HEK293 (cell line): ENCODE results near the gene RBM20.

Experiments used
- CTCF ChIA-PET: fragments of 350-600 bp; formaldehyde crosslinking; extraction: SDS; loops from one replicate; lab custom pipeline; 2021; ENCODE audit warnings: antibody characterized with exemption; lab: Yijun Ruan, JAX
- POLR2A ChIA-PET: fragments of 300-600 bp; formaldehyde crosslinking; extraction: SDS; loops from one replicate; lab custom pipeline; 2020; ENCODE audit warnings: antibody characterized with exemption, inconsistent platforms; lab: Yijun Ruan, JAX
- H3K27ac ChIP-seq: fragments of 200-500 bp; sonication (Bioruptor generic); 2 replicates; pipeline ENCODE4 v1.5.1; 2014; ENCODE audit warnings: low read depth, low read length, control low read depth, inconsistent platforms; ENCODE audit errors: extremely low read depth
- H3K36me3 ChIP-seq, 2 experiments: fragments of 200-500 bp in 1 of 2; sonication (Bioruptor generic) in 1 of 2; 1 replicate in 1 of 2; 2 replicates in 1 of 2; pipeline ENCODE4 v1.5.1; 2014 to 2017; ENCODE audit warnings: inconsistent platforms in 2 of 2, low read length in 2 of 2; ENCODE audit not compliant: control insufficient read depth in 2 of 2, insufficient read depth in 1 of 2
- H3K4me1 ChIP-seq: fragments of 200-500 bp; sonication (Bioruptor generic); 2 replicates; pipeline ENCODE4 v1.5.1; 2014; ENCODE audit warnings: mild to moderate bottlenecking, low read length, inconsistent platforms; ENCODE audit not compliant: control insufficient read depth, insufficient read depth
- H3K4me3 ChIP-seq: 2 replicates; pipeline ENCODE4 v1.5.1; 2011; ENCODE audit warnings: low read depth, mild to moderate bottlenecking, control low read depth, low read length, moderate library complexity
- H3K9me3 ChIP-seq: fragments of 200-500 bp; sonication (Bioruptor generic); 2 replicates; pipeline ENCODE4 v1.5.1; 2014; ENCODE audit warnings: low read depth, low read length, inconsistent platforms; ENCODE audit not compliant: control insufficient read depth, insufficient read depth
- HOXC10 ChIP-seq: sonication (generic); formaldehyde crosslinking; IDR thresholded peaks from 2 replicates; pipeline ENCODE4 v1.8.1; 2023; ENCODE audit warnings: mild to moderate bottlenecking, missing genetic modification reagents
- KLF1 ChIP-seq: fragments of 450-650 bp; formaldehyde crosslinking; IDR thresholded peaks from 2 replicates; pipeline ENCODE4 v1.5.1; 2016; ENCODE audit warnings: missing biosample characterization, missing genetic modification characterization
- KLF10 ChIP-seq: fragments of 450-650 bp; IDR thresholded peaks from 2 replicates; pipeline ENCODE4 v1.5.1; 2018; ENCODE audit warnings: missing biosample characterization, mild to moderate bottlenecking, missing genetic modification characterization
- KLF9 ChIP-seq: fragments of 450-650 bp; formaldehyde crosslinking; IDR thresholded peaks from 2 replicates; pipeline ENCODE4 v1.5.1; 2016; ENCODE audit warnings: missing biosample characterization, missing genetic modification characterization, low read depth
- TRIM28 ChIP-seq: IDR thresholded peaks from 2 replicates; pipeline ENCODE4 v1.6.1; 2011; ENCODE audit warnings: low read length, control low read depth, borderline replicate concordance
- YY2 ChIP-seq: fragments of 450-650 bp; formaldehyde crosslinking; IDR thresholded peaks from 2 replicates; pipeline ENCODE4 v1.5.1; 2016; ENCODE audit warnings: missing biosample characterization, missing genetic modification characterization
- ZBTB17 ChIP-seq: fragments of 450-650 bp; formaldehyde crosslinking; IDR thresholded peaks from 2 replicates; pipeline ENCODE4 v1.5.1; 2016; ENCODE audit warnings: missing biosample characterization, missing genetic modification characterization
- ZBTB21 ChIP-seq: fragments of 450-650 bp; formaldehyde crosslinking; IDR thresholded peaks from 2 replicates; pipeline ENCODE4 v1.5.1; 2017; ENCODE audit warnings: missing biosample characterization, missing genetic modification characterization
- ZFP37 ChIP-seq: fragments of 450-650 bp; formaldehyde crosslinking; IDR thresholded peaks from 2 replicates; pipeline ENCODE4 v1.5.1; 2016; ENCODE audit warnings: missing biosample characterization, missing genetic modification characterization
- ZFP41 ChIP-seq: fragments of 450-650 bp; formaldehyde crosslinking; IDR thresholded peaks from 2 replicates; pipeline ENCODE4 v1.5.1; 2016; ENCODE audit warnings: missing biosample characterization, missing genetic modification characterization, borderline replicate concordance
- ZNF138 ChIP-seq: fragments of 450-650 bp; formaldehyde crosslinking; IDR thresholded peaks from 2 replicates; pipeline ENCODE4 v1.5.1; 2016; ENCODE audit warnings: missing biosample characterization, missing genetic modification characterization, borderline replicate concordance
- ZNF140 ChIP-seq: fragments of 450-650 bp; formaldehyde crosslinking; IDR thresholded peaks from 2 replicates; pipeline ENCODE4 v1.5.1; 2016; ENCODE audit warnings: missing biosample characterization, missing genetic modification characterization
- ZNF16 ChIP-seq: fragments of 450-650 bp; formaldehyde crosslinking; IDR thresholded peaks from 2 replicates; pipeline ENCODE4 v1.5.1; 2016; ENCODE audit warnings: low read depth, missing biosample characterization, missing genetic modification characterization
- ZNF169 ChIP-seq: fragments of 450-650 bp; formaldehyde crosslinking; IDR thresholded peaks from 2 replicates; pipeline ENCODE4 v1.5.1; 2016; ENCODE audit warnings: missing biosample characterization, missing genetic modification characterization
- ZNF23 ChIP-seq: fragments of 450-650 bp; formaldehyde crosslinking; IDR thresholded peaks from 2 replicates; pipeline ENCODE4 v1.5.1; 2016; ENCODE audit warnings: missing biosample characterization, missing genetic modification characterization, borderline replicate concordance
- ZNF366 ChIP-seq: fragments of 450-650 bp; formaldehyde crosslinking; conservative IDR thresholded peaks from 2 replicates; pipeline ENCODE4 v1.5.1; 2016; ENCODE audit warnings: missing biosample characterization, missing genetic modification characterization
- ZNF530 ChIP-seq: fragments of 450-650 bp; formaldehyde crosslinking; IDR thresholded peaks from 2 replicates; pipeline ENCODE4 v1.5.1; 2016; ENCODE audit warnings: low read depth, missing biosample characterization, missing genetic modification characterization
- ZNF623 ChIP-seq: fragments of 450-650 bp; formaldehyde crosslinking; IDR thresholded peaks from 2 replicates; pipeline ENCODE4 v1.5.1; 2016; ENCODE audit warnings: missing biosample characterization, missing genetic modification characterization
- ZNF670 ChIP-seq: fragments of 450-650 bp; formaldehyde crosslinking; IDR thresholded peaks from 2 replicates; pipeline ENCODE4 v1.5.1; 2016; ENCODE audit warnings: missing biosample characterization, missing genetic modification characterization, low read depth
- ZSCAN23 ChIP-seq: fragments of 450-650 bp; formaldehyde crosslinking; IDR thresholded peaks from 2 replicates; pipeline ENCODE4 v1.5.1; 2016; ENCODE audit warnings: missing biosample characterization, missing genetic modification characterization
- TF ChIP-seq, protein P1 (sequence below): fragments of 450-650 bp; IDR thresholded peaks from 2 replicates; pipeline ENCODE4 v1.5.1; 2018; ENCODE audit warnings: missing biosample characterization, mild to moderate bottlenecking, missing genetic modification characterization
- TF ChIP-seq, protein P2 (sequence below): fragments of 450-650 bp; formaldehyde crosslinking; IDR thresholded peaks from 2 replicates; pipeline ENCODE4 v1.5.1; 2016; ENCODE audit warnings: missing biosample characterization, missing genetic modification characterization, borderline replicate concordance
- TF ChIP-seq, protein P3 (sequence below): fragments of 450-650 bp; formaldehyde crosslinking; IDR thresholded peaks from 2 replicates; pipeline ENCODE4 v1.5.1; 2016; ENCODE audit warnings: missing biosample characterization, missing genetic modification characterization, low read depth
- TF ChIP-seq, protein P4 (sequence below): fragments of 450-650 bp; formaldehyde crosslinking; IDR thresholded peaks from 2 replicates; pipeline ENCODE4 v1.5.1; 2016; ENCODE audit warnings: missing biosample characterization, missing genetic modification characterization
- TF ChIP-seq, protein P5 (sequence below): fragments of 450-650 bp; formaldehyde crosslinking; IDR thresholded peaks from 2 replicates; pipeline ENCODE4 v1.5.1; 2016; ENCODE audit warnings: missing biosample characterization, missing genetic modification characterization

RBM20 gene

DNA sequence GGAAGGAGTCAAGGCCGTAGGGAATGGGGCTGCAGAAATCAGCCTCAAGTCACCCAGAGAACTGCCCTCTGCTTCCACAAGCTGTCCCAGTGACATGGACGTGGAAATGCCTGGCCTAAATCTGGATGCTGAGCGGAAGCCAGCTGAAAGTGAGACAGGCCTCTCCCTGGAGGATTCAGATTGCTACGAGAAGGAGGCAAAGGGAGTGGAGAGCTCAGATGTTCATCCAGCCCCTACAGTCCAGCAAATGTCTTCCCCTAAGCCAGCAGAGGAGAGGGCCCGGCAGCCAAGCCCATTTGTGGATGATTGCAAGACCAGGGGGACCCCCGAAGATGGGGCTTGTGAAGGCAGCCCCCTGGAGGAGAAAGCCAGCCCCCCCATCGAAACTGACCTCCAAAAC is 177.4 kb downstream of the RBM20 start:
- ChIA-PET CTCF (interaction anchor here (0.7 kb wide), 1 partner anchor 73 kb away, joined by 3 read pairs; no protein-coding TSS in a partner anchor), POLR2A (no interaction called here)
- H3K4me1 ChIP-seq: peaks cover 4% of the 10 kb centered on the region; the same call in 1 of the 2 replicates
- H3K36me3 ChIP-seq: peaks cover 4 to 13% of the 10 kb centered on the region in 2 experiments
- H3K27ac ChIP-seq: no peak overlapping the region
- H3K9me3 ChIP-seq: no peaks in the 10 kb centered on the region
- H3K4me3 ChIP-seq: no peak overlapping the region
- TF ChIP-seq, protein P1, sequence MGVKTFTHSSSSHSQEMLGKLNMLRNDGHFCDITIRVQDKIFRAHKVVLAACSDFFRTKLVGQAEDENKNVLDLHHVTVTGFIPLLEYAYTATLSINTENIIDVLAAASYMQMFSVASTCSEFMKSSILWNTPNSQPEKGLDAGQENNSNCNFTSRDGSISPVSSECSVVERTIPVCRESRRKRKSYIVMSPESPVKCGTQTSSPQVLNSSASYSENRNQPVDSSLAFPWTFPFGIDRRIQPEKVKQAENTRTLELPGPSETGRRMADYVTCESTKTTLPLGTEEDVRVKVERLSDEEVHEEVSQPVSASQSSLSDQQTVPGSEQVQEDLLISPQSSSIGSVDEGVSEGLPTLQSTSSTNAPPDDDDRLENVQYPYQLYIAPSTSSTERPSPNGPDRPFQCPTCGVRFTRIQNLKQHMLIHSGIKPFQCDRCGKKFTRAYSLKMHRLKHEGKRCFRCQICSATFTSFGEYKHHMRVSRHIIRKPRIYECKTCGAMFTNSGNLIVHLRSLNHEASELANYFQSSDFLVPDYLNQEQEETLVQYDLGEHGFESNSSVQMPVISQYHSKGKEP (tag by site-specific recombination): no peak
- TF ChIP-seq ZNF169 (tag by site-specific recombination): no peak
- no peak for TF ChIP-seq HOXC10
- no peak for TF ChIP-seq ZNF16 (tag by site-specific recombination)
- TF ChIP-seq, protein P2, sequence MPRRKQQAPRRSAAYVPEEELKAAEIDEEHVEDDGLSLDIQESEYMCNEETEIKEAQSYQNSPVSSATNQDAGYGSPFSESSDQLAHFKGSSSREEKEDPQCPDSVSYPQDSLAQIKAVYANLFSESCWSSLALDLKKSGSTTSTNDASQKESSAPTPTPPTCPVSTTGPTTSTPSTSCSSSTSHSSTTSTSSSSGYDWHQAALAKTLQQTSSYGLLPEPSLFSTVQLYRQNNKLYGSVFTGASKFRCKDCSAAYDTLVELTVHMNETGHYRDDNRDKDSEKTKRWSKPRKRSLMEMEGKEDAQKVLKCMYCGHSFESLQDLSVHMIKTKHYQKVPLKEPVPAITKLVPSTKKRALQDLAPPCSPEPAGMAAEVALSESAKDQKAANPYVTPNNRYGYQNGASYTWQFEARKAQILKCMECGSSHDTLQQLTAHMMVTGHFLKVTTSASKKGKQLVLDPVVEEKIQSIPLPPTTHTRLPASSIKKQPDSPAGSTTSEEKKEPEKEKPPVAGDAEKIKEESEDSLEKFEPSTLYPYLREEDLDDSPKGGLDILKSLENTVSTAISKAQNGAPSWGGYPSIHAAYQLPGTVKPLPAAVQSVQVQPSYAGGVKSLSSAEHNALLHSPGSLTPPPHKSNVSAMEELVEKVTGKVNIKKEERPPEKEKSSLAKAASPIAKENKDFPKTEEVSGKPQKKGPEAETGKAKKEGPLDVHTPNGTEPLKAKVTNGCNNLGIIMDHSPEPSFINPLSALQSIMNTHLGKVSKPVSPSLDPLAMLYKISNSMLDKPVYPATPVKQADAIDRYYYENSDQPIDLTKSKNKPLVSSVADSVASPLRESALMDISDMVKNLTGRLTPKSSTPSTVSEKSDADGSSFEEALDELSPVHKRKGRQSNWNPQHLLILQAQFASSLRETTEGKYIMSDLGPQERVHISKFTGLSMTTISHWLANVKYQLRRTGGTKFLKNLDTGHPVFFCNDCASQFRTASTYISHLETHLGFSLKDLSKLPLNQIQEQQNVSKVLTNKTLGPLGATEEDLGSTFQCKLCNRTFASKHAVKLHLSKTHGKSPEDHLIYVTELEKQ: no peak
- no peak for TF ChIP-seq ZBTB17 (tag by site-specific recombination)
- TF ChIP-seq YY2 (tag by site-specific recombination): no peak
- no peak for TF ChIP-seq ZFP41 (tag by site-specific recombination)
- TF ChIP-seq, protein P3, sequence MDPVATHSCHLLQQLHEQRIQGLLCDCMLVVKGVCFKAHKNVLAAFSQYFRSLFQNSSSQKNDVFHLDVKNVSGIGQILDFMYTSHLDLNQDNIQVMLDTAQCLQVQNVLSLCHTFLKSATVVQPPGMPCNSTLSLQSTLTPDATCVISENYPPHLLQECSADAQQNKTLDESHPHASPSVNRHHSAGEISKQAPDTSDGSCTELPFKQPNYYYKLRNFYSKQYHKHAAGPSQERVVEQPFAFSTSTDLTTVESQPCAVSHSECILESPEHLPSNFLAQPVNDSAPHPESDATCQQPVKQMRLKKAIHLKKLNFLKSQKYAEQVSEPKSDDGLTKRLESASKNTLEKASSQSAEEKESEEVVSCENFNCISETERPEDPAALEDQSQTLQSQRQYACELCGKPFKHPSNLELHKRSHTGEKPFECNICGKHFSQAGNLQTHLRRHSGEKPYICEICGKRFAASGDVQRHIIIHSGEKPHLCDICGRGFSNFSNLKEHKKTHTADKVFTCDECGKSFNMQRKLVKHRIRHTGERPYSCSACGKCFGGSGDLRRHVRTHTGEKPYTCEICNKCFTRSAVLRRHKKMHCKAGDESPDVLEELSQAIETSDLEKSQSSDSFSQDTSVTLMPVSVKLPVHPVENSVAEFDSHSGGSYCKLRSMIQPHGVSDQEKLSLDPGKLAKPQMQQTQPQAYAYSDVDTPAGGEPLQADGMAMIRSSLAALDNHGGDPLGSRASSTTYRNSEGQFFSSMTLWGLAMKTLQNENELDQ: no peak
- TF ChIP-seq ZNF623 (tag by site-specific recombination): no peak
- TF ChIP-seq, all 188 proteins: peak for 0

DNA sequence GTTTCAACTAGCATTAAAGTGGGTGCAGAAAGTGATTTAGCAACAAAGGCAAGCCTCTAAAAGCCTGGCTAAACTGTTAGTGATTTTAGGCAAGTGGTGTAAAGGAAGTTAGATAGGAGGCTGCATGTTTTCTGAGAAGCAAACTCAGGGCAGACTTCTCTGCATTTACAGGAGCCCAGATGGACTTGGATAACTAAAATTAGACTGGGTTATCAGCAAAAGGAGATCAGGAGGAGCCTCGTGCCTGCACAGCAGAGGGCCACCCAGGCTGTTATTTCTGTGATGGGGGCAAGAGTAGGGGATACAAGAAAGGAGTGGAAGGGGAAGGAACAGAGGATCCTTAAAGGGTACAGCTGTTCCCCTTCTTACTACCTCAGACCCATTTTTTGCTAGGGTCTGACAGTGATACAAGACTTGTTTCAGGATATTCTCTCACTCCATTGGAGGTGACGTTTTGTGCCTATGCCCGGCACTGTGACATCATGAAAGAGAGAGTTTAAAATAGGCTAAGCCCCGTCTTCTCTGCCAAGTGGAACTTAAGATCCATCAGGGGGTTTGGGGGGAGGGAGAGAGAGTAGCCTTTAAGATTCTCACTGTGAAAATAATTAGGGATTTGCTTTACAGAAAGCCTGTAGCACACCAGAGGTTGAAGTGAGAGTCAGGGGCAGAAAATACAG is 178.0 kb downstream of the RBM20 start:
- H3K27ac ChIP-seq: no peak overlapping the region
- H3K36me3 ChIP-seq: peaks cover 4 to 13% of the 10 kb centered on the region in 2 experiments
- POLR2A ChIA-PET: no interaction called here
- H3K9me3 ChIP-seq: no peaks in the 10 kb centered on the region
- H3K4me1 ChIP-seq: peaks cover 4% of the 10 kb centered on the region; the same call in 1 of the 2 replicates
- CTCF ChIA-PET: no interaction called here
- TF ChIP-seq, protein P4, sequence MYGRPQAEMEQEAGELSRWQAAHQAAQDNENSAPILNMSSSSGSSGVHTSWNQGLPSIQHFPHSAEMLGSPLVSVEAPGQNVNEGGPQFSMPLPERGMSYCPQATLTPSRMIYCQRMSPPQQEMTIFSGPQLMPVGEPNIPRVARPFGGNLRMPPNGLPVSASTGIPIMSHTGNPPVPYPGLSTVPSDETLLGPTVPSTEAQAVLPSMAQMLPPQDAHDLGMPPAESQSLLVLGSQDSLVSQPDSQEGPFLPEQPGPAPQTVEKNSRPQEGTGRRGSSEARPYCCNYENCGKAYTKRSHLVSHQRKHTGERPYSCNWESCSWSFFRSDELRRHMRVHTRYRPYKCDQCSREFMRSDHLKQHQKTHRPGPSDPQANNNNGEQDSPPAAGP (tag by site-specific recombination): no peak
- TF ChIP-seq ZNF670 (no peak), ZSCAN23 (tag by site-specific recombination) (no peak), ZNF23 (tag by site-specific recombination) (no peak), KLF1 (tag by site-specific recombination) (no peak), KLF10 (tag by site-specific recombination) (no peak), ZNF530 (tag by site-specific recombination) (no peak), ZNF366 (tag by site-specific recombination) (no peak), ZNF140 (tag by site-specific recombination) (no peak), ZNF138 (tag by site-specific recombination) (no peak), TRIM28 (no peak), KLF9 (tag by site-specific recombination) (no peak), ZBTB21 (tag by site-specific recombination) (no peak), ZFP37 (tag by site-specific recombination) (no peak)
- TF ChIP-seq, protein P5, sequence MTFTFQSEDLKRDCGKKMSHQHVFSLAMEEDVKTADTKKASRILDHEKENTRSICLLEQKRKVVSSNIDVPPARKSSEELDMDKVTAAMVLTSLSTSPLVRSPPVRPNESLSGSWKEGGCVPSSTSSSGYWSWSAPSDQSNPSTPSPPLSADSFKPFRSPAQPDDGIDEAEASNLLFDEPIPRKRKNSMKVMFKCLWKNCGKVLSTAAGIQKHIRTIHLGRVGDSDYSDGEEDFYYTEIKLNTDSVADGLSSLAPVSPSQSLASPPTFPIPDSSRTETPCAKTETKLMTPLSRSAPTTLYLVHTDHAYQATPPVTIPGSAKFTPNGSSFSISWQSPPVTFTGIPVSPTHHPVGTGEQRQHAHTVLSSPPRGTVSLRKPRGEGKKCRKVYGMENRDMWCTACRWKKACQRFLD (tag by site-specific recombination): no peak
- no peak overlapping the region for H3K4me3 ChIP-seq
